HG03045 (cell line): ENCODE measurements around the gene PRDM2.

Experiments used
- ATAC-seq: cut with Tn5 transposase; IDR thresholded peaks from one replicate; pipeline ENCODE4 v1.9.1; 2021; ENCODE audit warnings: mild to moderate bottlenecking, moderate library complexity; ENCODE audit not compliant: unreplicated experiment

The PRDM2 gene

GRCh38 chr1:13807209-13807608 lies 107.2 kb downstream of the PRDM2 start:
- no peak for ATAC-seq

GRCh38 chr1:13808729-13809131 lies 108.7 kb downstream of the PRDM2 start:
- ATAC-seq = no peak

GRCh38 chr1:13809461-13810159 lies 109.6 kb downstream of the PRDM2 start:
- no peak for ATAC-seq

- no peak for ATAC-seq
Measured at GRCh38 chr1:13812456-13813397, 112.7 kb downstream of the PRDM2 start.

- ATAC-seq = no peak
Measured at GRCh38 chr1:13813398-13814012, 113.5 kb downstream of the PRDM2 start.

- ATAC-seq = no peak
Measured at GRCh38 chr1:13814131-13814530, 114.1 kb downstream of the PRDM2 start.

GRCh38 chr1:13816016-13816760 lies 116.2 kb downstream of the PRDM2 start:
- no peak for ATAC-seq

GRCh38 chr1:13817906-13818305 lies 117.9 kb downstream of the PRDM2 start:
- ATAC-seq = no peak

GRCh38 chr1:13818926-13819325 lies 118.9 kb downstream of the PRDM2 start:
- no peak for ATAC-seq

- no peak for ATAC-seq
Measured at GRCh38 chr1:13819642-13820041, 119.7 kb downstream of the PRDM2 start.

- no peak for ATAC-seq
Measured at GRCh38 chr1:13820055-13820454, 120.1 kb downstream of the PRDM2 start.

- ATAC-seq = no peak
Measured at GRCh38 chr1:13820456-13820855, 120.5 kb downstream of the PRDM2 start.

GRCh38 chr1:13823126-13823880 lies 123.3 kb downstream of the PRDM2 start:
- no peak for ATAC-seq

- no peak for ATAC-seq
Measured at GRCh38 chr1:13823936-13824335, 123.9 kb downstream of the PRDM2 start.

- ATAC-seq = no peak
Measured at GRCh38 chr1:13824626-13825025, 124.6 kb downstream of the PRDM2 start.

- no peak for ATAC-seq
Measured at GRCh38 chr1:13825033-13825432, 125.0 kb downstream of the PRDM2 start.

- ATAC-seq = no peak
Measured at GRCh38 chr1:13826009-13826408, 126.0 kb downstream of the PRDM2 start.

- ATAC-seq = no peak
Measured at GRCh38 chr1:13826591-13826990, 126.6 kb downstream of the PRDM2 start.

- no peak for ATAC-seq
Measured at GRCh38 chr1:13828454-13829151, 128.6 kb downstream of the PRDM2 start.
